ACHN (cell line): ENCODE measurements around the gene PICALM.
"Not testable (repeated sequence)": the region's sequence is repeated elsewhere in the genome, so short reads cannot be mapped to it uniquely, and the experiment has no call there.

Experiments
- DNase-seq: peaks from one replicate; pipeline ENCODE4 v3.0.0-alpha.2; 2015
- in situ Hi-C: cut with HindIII; loops from 2 replicates; pipeline ENCODE4 v1.10.0; 2017; ENCODE audit warnings: low sequenced_read_pairs, low pct_ligation_motif_present, low pct_unique_long_range_greater_than_20kb

PICALM gene

GRCh38 chr11:86015699-86016098 is 53.2 kb downstream of the PICALM start:
- no peak for DNase-seq
- in situ Hi-C loops: no loop called here

- in situ Hi-C loops: no loop called here
- DNase-seq: no peak
Measured at GRCh38 chr11:86014221-86014620, 54.7 kb downstream of the PICALM start.

- DNase-seq: no peak
- in situ Hi-C loops: no loop called here
Measured at GRCh38 chr11:86013713-86014112, 55.2 kb downstream of the PICALM start.

GRCh38 chr11:86011175-86011574 is 57.7 kb downstream of the PICALM start:
- no peak for DNase-seq
- in situ Hi-C loops: no loop called here

GRCh38 chr11:86003654-86004053 is 65.2 kb downstream of the PICALM start:
- no peak for DNase-seq
- in situ Hi-C loops: no loop called here

GRCh38 chr11:86002431-86002830 is 66.5 kb downstream of the PICALM start:
- DNase-seq: no peak
- in situ Hi-C loops: no loop called here

GRCh38 chr11:85991508-85991907 is 77.4 kb downstream of the PICALM start:
- DNase-seq: no peak
- in situ Hi-C loops: no loop called here

- in situ Hi-C loops: no loop called here
- DNase-seq: no peak
Measured at GRCh38 chr11:85989746-85990145, 79.1 kb downstream of the PICALM start.

GRCh38 chr11:85988780-85989179 is 80.1 kb downstream of the PICALM start:
- in situ Hi-C loops: no loop called here
- no peak for DNase-seq

GRCh38 chr11:85977751-85978160 is 91.1 kb downstream of the PICALM start:
- in situ Hi-C loops: no loop called here
- DNase-seq: no peak

GRCh38 chr11:85976525-85976924 is 92.4 kb downstream of the PICALM start:
- DNase-seq: no peak
- in situ Hi-C loops: no loop called here

- no peak for DNase-seq
- in situ Hi-C loops: no loop called here
Measured at GRCh38 chr11:85974122-85974521, 94.8 kb downstream of the PICALM start.

- in situ Hi-C loops: no loop called here
- no peak for DNase-seq
Measured at GRCh38 chr11:85970593-85970992, 98.3 kb downstream of the PICALM start.

GRCh38 chr11:85967457-85967856 is 101.4 kb downstream of the PICALM start:
- in situ Hi-C loops: no loop called here

GRCh38 chr11:85965202-85965601 is 103.7 kb downstream of the PICALM start:
- in situ Hi-C loops: no loop called here
- DNase-seq: no peak

More at GRCh38 chr11:85967457-85967856, 101.4 kb downstream of the PICALM start:
- no peak for DNase-seq

GRCh38 chr11:85961930-85962363 is 106.9 kb downstream of the PICALM start:
- in situ Hi-C loops: no loop called here
- no peak for DNase-seq

- no peak for DNase-seq
Measured at GRCh38 chr11:85961130-85961529, 107.8 kb downstream of the PICALM start.

GRCh38 chr11:85960678-85961077 is 108.2 kb downstream of the PICALM start:
- DNase-seq: no peak
- in situ Hi-C loops: no loop called here

More at GRCh38 chr11:85961130-85961529, 107.8 kb downstream of the PICALM start:
- in situ Hi-C loops: no loop called here

- in situ Hi-C loops: no loop called here
- no peak for DNase-seq
Measured at GRCh38 chr11:85955531-85955930, 113.4 kb downstream of the PICALM start.

- no peak for DNase-seq
- in situ Hi-C loops: no loop called here
Measured at GRCh38 chr11:85953491-85954143, 115.3 kb downstream of the PICALM start.

- DNase-seq, in situ Hi-C loops: not testable (repeated sequence)
Measured at GRCh38 chr11:85952108-85952485, 116.8 kb downstream of the PICALM start.
